HepG2 (cell line): ENCODE results near the gene PFKM. TPM values are rescaled to one million over a fixed set of nuclear protein-coding genes. Genes with fewer than 3 reads are reported as not detected.

Experiments used
- CREM ChIP-seq, 2 experiments: sonication (generic) in 1 of 2; formaldehyde crosslinking in 1 of 2; IDR thresholded peaks; 2 replicates each; pipeline versions ENCODE4 v1.4.0 to v1.6.1; 2016 to 2020; ENCODE audit warnings: antibody characterized with exemption in 1 of 2, mild to moderate bottlenecking in 1 of 2, missing genetic modification reagents in 1 of 2
- DZIP1 ChIP-seq: sonication (generic); formaldehyde crosslinking; IDR thresholded peaks from 2 replicates; pipeline ENCODE4 v1.5.0; 2020; ENCODE audit warnings: mild to moderate bottlenecking, missing genetic modification reagents
- GATAD2A ChIP-seq: IDR thresholded peaks from 2 replicates; pipeline ENCODE4 v1.6.1; 2016
- MLLT10 ChIP-seq: sonication (generic); formaldehyde crosslinking; IDR thresholded peaks from 2 replicates; pipeline ENCODE4 v1.4.0; 2020; ENCODE audit warnings: missing genetic modification reagents
- PHF8 ChIP-seq: sonication (generic); formaldehyde crosslinking; IDR thresholded peaks from 2 replicates; pipeline ENCODE4 v1.5.0; 2020; ENCODE audit warnings: missing genetic modification reagents
- POGZ ChIP-seq: sonication (generic); formaldehyde crosslinking; IDR thresholded peaks from 2 replicates; pipeline ENCODE4 v1.4.0; 2020; ENCODE audit warnings: mild to moderate bottlenecking, missing genetic modification reagents
- PPARG ChIP-seq: conservative IDR thresholded peaks from 2 replicates; pipeline ENCODE4 v1.6.1; 2016; ENCODE audit warnings: missing biosample characterization, missing genetic modification reagents
- REL ChIP-seq: sonication (generic); formaldehyde crosslinking; conservative IDR thresholded peaks from 2 replicates; pipeline ENCODE4 v1.8.0; 2022; ENCODE audit warnings: mild to moderate bottlenecking, missing genetic modification reagents, moderate library complexity
- SRSF1 ChIP-seq: fragments of 200-400 bp; formaldehyde crosslinking; optimal IDR thresholded peaks from 2 replicates; pipeline ENCODE3; 2017; ENCODE audit warnings: mild to moderate bottlenecking, low read depth, low read length, moderate library complexity
- THAP7 ChIP-seq: sonication (generic); formaldehyde crosslinking; IDR thresholded peaks from 2 replicates; pipeline ENCODE4 v1.8.1; 2023; ENCODE audit warnings: mild to moderate bottlenecking, missing genetic modification reagents
- ZBTB7B ChIP-seq: sonication (generic); formaldehyde crosslinking; IDR thresholded peaks from 2 replicates; pipeline ENCODE4 v1.4.0; 2020; ENCODE audit warnings: missing genetic modification reagents
- ZNF251 ChIP-seq: sonication (generic); formaldehyde crosslinking; IDR thresholded peaks from 2 replicates; pipeline ENCODE4 v1.9.0; 2021; ENCODE audit warnings: mild to moderate bottlenecking, missing genetic modification reagents
- ZNF430 ChIP-seq: sonication (generic); formaldehyde crosslinking; IDR thresholded peaks from 2 replicates; pipeline ENCODE4 v1.9.0; 2021; ENCODE audit warnings: mild to moderate bottlenecking, missing genetic modification reagents
- ZNF644 ChIP-seq: IDR thresholded peaks from 2 replicates; pipeline ENCODE4 v1.6.1; 2016; ENCODE audit warnings: low read depth
- polyA plus RNA-seq, 8 experiments: library from polyadenylated mRNA; depleted of rRNA in 3 of 8; stranded (reverse) in 7 of 8; unstranded in 1 of 8; fragments of >200 nt; fragmentation: Illumina TruSeq in 4 of 8; extraction: Trizol in 4 of 8; gene quantifications; 2 replicates each; pipeline versions ENCODE4 v1.2.1 to v1.2.3, GENCODE V29; 2011 to 2016; ENCODE audit warnings: low read depth in 4 of 8, missing spikeins in 1 of 8, mixed read lengths in 1 of 8; ENCODE audit not compliant: insufficient read depth in 1 of 8
- total RNA-seq, 5 experiments: library from RNA; depleted of rRNA; stranded (reverse); fragments of >200 nt; fragmentation: Illumina TruSeq; extraction: Trizol; gene quantifications; 2 replicates each; pipeline ENCODE4 v1.2.3, GENCODE V29; 2016; ENCODE audit warnings: low read depth in 1 of 5
- TF ChIP-seq, protein P1 (sequence below): sonication (generic); formaldehyde crosslinking; IDR thresholded peaks from 2 replicates; pipeline ENCODE4 v1.5.0; 2020; ENCODE audit warnings: mild to moderate bottlenecking, missing genetic modification reagents, borderline replicate concordance
- TF ChIP-seq, protein P2 (sequence below): IDR thresholded peaks from 2 replicates; pipeline ENCODE4 v1.6.1; 2018; ENCODE audit warnings: missing genetic modification reagents, mild to moderate bottlenecking, missing compliant biosample characterization
- TF ChIP-seq, protein P3 (sequence below): sonication (generic); formaldehyde crosslinking; IDR thresholded peaks from 2 replicates; pipeline ENCODE4 v1.8.0; 2022; ENCODE audit warnings: mild to moderate bottlenecking, missing genetic modification reagents
- TF ChIP-seq, protein P4 (sequence below): sonication (generic); formaldehyde crosslinking; IDR thresholded peaks from 2 replicates; pipeline ENCODE4 v1.4.0; 2020; ENCODE audit warnings: mild to moderate bottlenecking, missing genetic modification reagents

The PFKM gene
- total and polyA plus RNA-seq, 2 of the 13 experiments (the other 11 are each of a cell fraction or from before 2014, with no cell fraction given) = 1.9 to 2.4 TPM

DNA sequence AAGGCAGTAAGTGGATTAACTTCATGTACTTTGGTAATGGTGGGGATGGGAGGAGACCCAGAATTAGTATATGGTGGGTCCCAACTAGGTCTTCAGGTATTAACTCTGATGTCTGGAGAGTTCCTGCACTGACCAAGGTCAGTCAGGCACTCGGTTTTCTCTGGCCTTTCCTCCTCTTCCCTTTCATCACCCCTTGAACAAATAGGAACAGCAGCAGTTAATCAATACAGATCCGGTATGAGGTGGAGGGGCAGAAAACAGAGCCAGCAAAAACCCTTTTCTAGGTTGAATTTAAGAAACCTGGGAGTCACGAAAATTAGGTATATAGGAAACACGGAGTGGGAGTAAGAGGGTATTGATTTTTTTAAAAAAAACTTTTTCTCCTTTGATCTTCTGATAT, 4.0 kb downstream of the PFKM start (continued):
- TF ChIP-seq DZIP1 (CRISPR knock-in tag) (no peak), PPARG (CRISPR knock-in tag) (peak; percentile 60), MLLT10 (no peak), POGZ (CRISPR knock-in tag) (0 out of 2 replicates have a peak, but pooled peaks have one; percentile 27), THAP7 (CRISPR knock-in tag) (no peak), GATAD2A (CRISPR knock-in tag) (peak; percentile 75), PHF8 (CRISPR knock-in tag) (no peak), REL (no peak), CREM (IDR thresholded peaks at IDR 0.05) (peak; percentile 21; the same call in 1 of the 2 replicates), CREM (CRISPR knock-in tag; IDR thresholded peaks at IDR 0.05) (no peak), ZNF430 (no peak), ZBTB7B (peak; percentile 63; the same call in 1 of the 2 replicates), SRSF1 (no peak), ZNF251 (CRISPR knock-in tag) (no peak), ZNF644 (no peak)
- TF ChIP-seq, protein P1, sequence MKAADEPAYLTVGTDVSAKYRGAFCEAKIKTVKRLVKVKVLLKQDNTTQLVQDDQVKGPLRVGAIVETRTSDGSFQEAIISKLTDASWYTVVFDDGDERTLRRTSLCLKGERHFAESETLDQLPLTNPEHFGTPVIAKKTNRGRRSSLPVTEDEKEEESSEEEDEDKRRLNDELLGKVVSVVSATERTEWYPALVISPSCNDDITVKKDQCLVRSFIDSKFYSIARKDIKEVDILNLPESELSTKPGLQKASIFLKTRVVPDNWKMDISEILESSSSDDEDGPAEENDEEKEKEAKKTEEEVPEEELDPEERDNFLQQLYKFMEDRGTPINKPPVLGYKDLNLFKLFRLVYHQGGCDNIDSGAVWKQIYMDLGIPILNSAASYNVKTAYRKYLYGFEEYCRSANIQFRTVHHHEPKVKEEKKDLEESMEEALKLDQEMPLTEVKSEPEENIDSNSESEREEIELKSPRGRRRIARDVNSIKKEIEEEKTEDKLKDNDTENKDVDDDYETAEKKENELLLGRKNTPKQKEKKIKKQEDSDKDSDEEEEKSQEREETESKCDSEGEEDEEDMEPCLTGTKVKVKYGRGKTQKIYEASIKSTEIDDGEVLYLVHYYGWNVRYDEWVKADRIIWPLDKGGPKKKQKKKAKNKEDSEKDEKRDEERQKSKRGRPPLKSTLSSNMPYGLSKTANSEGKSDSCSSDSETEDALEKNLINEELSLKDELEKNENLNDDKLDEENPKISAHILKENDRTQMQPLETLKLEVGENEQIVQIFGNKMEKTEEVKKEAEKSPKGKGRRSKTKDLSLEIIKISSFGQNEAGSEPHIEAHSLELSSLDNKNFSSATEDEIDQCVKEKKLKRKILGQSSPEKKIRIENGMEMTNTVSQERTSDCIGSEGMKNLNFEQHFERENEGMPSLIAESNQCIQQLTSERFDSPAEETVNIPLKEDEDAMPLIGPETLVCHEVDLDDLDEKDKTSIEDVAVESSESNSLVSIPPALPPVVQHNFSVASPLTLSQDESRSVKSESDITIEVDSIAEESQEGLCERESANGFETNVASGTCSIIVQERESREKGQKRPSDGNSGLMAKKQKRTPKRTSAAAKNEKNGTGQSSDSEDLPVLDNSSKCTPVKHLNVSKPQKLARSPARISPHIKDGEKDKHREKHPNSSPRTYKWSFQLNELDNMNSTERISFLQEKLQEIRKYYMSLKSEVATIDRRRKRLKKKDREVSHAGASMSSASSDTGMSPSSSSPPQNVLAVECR (CRISPR knock-in tag) = peak; percentile 17; the same call in 1 of the 2 replicates
- TF ChIP-seq, protein P2, sequence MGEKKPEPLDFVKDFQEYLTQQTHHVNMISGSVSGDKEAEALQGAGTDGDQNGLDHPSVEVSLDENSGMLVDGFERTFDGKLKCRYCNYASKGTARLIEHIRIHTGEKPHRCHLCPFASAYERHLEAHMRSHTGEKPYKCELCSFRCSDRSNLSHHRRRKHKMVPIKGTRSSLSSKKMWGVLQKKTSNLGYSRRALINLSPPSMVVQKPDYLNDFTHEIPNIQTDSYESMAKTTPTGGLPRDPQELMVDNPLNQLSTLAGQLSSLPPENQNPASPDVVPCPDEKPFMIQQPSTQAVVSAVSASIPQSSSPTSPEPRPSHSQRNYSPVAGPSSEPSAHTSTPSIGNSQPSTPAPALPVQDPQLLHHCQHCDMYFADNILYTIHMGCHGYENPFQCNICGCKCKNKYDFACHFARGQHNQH (CRISPR knock-in tag) = no peak
- TF ChIP-seq, protein P3, sequence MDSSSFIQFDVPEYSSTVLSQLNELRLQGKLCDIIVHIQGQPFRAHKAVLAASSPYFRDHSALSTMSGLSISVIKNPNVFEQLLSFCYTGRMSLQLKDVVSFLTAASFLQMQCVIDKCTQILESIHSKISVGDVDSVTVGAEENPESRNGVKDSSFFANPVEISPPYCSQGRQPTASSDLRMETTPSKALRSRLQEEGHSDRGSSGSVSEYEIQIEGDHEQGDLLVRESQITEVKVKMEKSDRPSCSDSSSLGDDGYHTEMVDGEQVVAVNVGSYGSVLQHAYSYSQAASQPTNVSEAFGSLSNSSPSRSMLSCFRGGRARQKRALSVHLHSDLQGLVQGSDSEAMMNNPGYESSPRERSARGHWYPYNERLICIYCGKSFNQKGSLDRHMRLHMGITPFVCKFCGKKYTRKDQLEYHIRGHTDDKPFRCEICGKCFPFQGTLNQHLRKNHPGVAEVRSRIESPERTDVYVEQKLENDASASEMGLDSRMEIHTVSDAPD (CRISPR knock-in tag) = no peak
- TF ChIP-seq, protein P4, sequence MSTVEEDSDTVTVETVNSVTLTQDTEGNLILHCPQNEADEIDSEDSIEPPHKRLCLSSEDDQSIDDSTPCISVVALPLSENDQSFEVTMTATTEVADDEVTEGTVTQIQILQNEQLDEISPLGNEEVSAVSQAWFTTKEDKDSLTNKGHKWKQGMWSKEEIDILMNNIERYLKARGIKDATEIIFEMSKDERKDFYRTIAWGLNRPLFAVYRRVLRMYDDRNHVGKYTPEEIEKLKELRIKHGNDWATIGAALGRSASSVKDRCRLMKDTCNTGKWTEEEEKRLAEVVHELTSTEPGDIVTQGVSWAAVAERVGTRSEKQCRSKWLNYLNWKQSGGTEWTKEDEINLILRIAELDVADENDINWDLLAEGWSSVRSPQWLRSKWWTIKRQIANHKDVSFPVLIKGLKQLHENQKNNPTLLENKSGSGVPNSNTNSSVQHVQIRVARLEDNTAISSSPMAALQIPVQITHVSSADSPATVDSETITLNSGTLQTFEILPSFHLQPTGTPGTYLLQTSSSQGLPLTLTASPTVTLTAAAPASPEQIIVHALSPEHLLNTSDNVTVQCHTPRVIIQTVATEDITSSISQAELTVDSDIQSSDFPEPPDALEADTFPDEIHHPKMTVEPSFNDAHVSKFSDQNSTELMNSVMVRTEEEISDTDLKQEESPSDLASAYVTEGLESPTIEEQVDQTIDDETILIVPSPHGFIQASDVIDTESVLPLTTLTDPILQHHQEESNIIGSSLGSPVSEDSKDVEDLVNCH (CRISPR knock-in tag) = no peak
